PC-3 (cell line): Measurements from ENCODE around the gene PCDHGB5.

Experiments
- CTCF ChIP-seq: fragments of 300-600 bp; sonication (generic); conservative IDR thresholded peaks from 2 replicates; pipeline ENCODE4 v1.5.1; 2017; ENCODE audit warnings: antibody characterized with exemption, low read depth, mild to moderate bottlenecking, low read length
- EZH2 ChIP-seq: fragments of 300-600 bp; sonication (generic); IDR thresholded peaks from one replicate; pipeline ENCODE4 v1.6.1; 2017; ENCODE audit warnings: antibody characterized with exemption, mild to moderate bottlenecking, low read length; ENCODE audit not compliant: unreplicated experiment
- EZH2phosphoT487 ChIP-seq: fragments of 300-600 bp; sonication (generic); IDR thresholded peaks from 2 replicates; pipeline ENCODE4 v1.6.1; 2018; ENCODE audit warnings: mild to moderate bottlenecking, antibody characterized with exemption, low read length, borderline replicate concordance

- TF ChIP-seq CTCF (no peak), EZH2phosphoT487 (no peak), EZH2 (no peak)
Measured at GRCh38 chr5:141422742-141423291, 25.1 kb downstream of the PCDHGB5 start.
